Adrenal gland (tissue), 19 donors: ENCODE data around the gene TRAF1. TPM values are rescaled to one million over a fixed set of nuclear protein-coding genes. Genes with fewer than 3 reads are reported as not detected.
"Not testable (repeated sequence)": the region's sequence is repeated elsewhere in the genome, so short reads cannot be mapped to it uniquely, and the experiment has no call there.

ENCODE experiments used
- DNase-seq, 7 donors: peaks; one replicate each; pipeline ENCODE4 v3.0.0-alpha.2; 2019 to 2020
- H3K27ac ChIP-seq, 5 donors: fragments of 200-600 bp; sonication (generic) in 4 of 5; 1 replicate in 3 of 5; 2 replicates in 2 of 5; pipeline versions ENCODE4 v1.5.1 to v1.8.0; 2016 to 2020; ENCODE audit warnings: mild to moderate bottlenecking in 1 of 5
- H3K27me3 ChIP-seq: fragments of 200-600 bp; 2 replicates; pipeline ENCODE4 v1.8.0; 2021
- H3K36me3 ChIP-seq, 2 donors: fragments of 200-600 bp; replicated peaks in 1 of 2; 1 replicate in 1 of 2; 2 replicates in 1 of 2; pipeline versions ENCODE4 v1.5.1 to v1.8.0; 2018 to 2022
- H3K4me1 ChIP-seq, 2 donors: fragments of 200-600 bp; replicated peaks in 1 of 2; 1 replicate in 1 of 2; 2 replicates in 1 of 2; pipeline versions ENCODE4 v1.5.1 to v1.8.0; 2018 to 2021
- H3K4me3 ChIP-seq, 4 donors: fragments of 200-600 bp; sonication (generic) in 3 of 4; one replicate each; pipeline ENCODE4 v1.5.1; 2016 to 2018
- H3K9me3 ChIP-seq, 3 donors: fragments of 200-600 bp; sonication (generic) in 1 of 3; replicated peaks in 1 of 3; 1 replicate in 2 of 3; 2 replicates in 1 of 3; pipeline versions ENCODE4 v1.5.1 to v1.8.0; 2016 to 2021
- POLR2A ChIP-seq, 2 donors: fragments of 450-650 bp; IDR thresholded peaks; one replicate each; pipeline ENCODE4 v1.6.1; 2017; ENCODE audit warnings: antibody characterized with exemption in 2 of 2, mild to moderate bottlenecking in 2 of 2, moderate library complexity in 1 of 2
- WGBS, 4 donors: extraction: QIAGEN DNeasy Blood & Tissue Kit in 2 of 4; methylation state at CpG; one replicate each; pipeline versions ENCODE4 v1.1.5 to v1.1.7; 2013 to 2017; 5-methylcytosine and 5-hydroxymethylcytosine counted together
- intact Hi-C, 2 donors: fragments of 100-400 bp; cut with DNase I; formaldehyde crosslinking; loops; one replicate each; pipeline versions ENCODE4 v1.14.1 to v1.15.0; 2022 to 2023
- long read RNA-seq, 10 donors: library from polyadenylated mRNA in 3 of 10; unstranded in 2 of 10; stranded (forward) in 1 of 10; transcript quantifications; one replicate each; pipeline ENCODE4 v2.0.0 and lab custom pipeline, GENCODE V29; 2021 to 2026
- polyA plus RNA-seq, 3 donors: library from polyadenylated mRNA; stranded (reverse); fragments of 200-250 nt in 2 of 3; fragments of 350-450 nt in 1 of 3; fragmentation: Illumina TruSeq in 1 of 3; extraction: RNeasy Lipid Tissue Mini Kit (QIAGEN cat#74804) in 1 of 3; gene quantifications; one replicate each; pipeline ENCODE4 v1.2.3, GENCODE V29; 2013 to 2014
- total RNA-seq, 9 donors: library from RNA; depleted of rRNA in 4 of 9; stranded (reverse); fragments of >200 nt in 4 of 9; fragments of 120-200 nt in 1 of 9; fragmentation: NEBNext Ultra II Directional in 1 of 9; extraction: Animal tissue kit (Norgen Biotek cat#: 25700) in 1 of 9; gene quantifications; one replicate each; pipeline versions ENCODE4 v1.1.0 to v1.2.4, GENCODE V29; 2013 to 2023
- TF ChIP-seq, protein P1 (sequence below), 6 experiments: fragments of 450-650 bp in 4 of 6; fragments of 200-600 bp in 2 of 6; sonication (generic) in 1 of 6; IDR thresholded peaks; 1 replicate in 5 of 6; 2 replicates in 1 of 6; pipeline versions ENCODE4 v1.5.1 to v1.8.0; 2016 to 2021; ENCODE audit warnings: antibody characterized with exemption in 6 of 6, mild to moderate bottlenecking in 2 of 6, moderate library complexity in 1 of 6
- donor health status: healthy with polysubstance abuse.
- donor health status: Bipolar disorder and iron deficiency.
- donor health status: DM: yes; HTN: yes; CAD: no.
- donor health status: DM: no; HTN: no; CAD: no.
- donor health status: DM: no; HTN: no; CAD: no.
- donor health status: DM: yes; HTN: yes; CAD: no.

The TRAF1 gene, protein sequence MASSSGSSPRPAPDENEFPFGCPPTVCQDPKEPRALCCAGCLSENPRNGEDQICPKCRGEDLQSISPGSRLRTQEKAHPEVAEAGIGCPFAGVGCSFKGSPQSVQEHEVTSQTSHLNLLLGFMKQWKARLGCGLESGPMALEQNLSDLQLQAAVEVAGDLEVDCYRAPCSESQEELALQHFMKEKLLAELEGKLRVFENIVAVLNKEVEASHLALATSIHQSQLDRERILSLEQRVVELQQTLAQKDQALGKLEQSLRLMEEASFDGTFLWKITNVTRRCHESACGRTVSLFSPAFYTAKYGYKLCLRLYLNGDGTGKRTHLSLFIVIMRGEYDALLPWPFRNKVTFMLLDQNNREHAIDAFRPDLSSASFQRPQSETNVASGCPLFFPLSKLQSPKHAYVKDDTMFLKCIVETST
- total RNA-seq (10 to 100 TPM in 2 of 9 donors, 1 to 10 TPM in 7; 1.6 to 11.7 (median 6.7) TPM), polyA plus RNA-seq (10 to 100 TPM in 2 of 3 donors, 1 to 10 TPM in 1; 2.4 to 42.7 (median 30.3) TPM)
- long read RNA-seq, donor 1, result 0 reads
- long read RNA-seq, donor 2, full-length matches to known transcripts, result 1 of 1 reads
- long read RNA-seq, donor 2, partial matches to known transcripts, result 0 of 1 reads
- long read RNA-seq, donor 2, other reads (novel, unspliced or antisense), result 0 of 1 reads
- long read RNA-seq, donor 3, result 0 reads
- long read RNA-seq, donor 4, full-length matches to known transcripts, result 1 of 3 reads
- long read RNA-seq, donor 4, partial matches to known transcripts, result 1 of 3 reads
- long read RNA-seq, donor 4, other reads (novel, unspliced or antisense), result 1 of 3 reads
- long read RNA-seq, donor 5, full-length matches to known transcripts, result 18 of 27 reads
- long read RNA-seq, donor 5, partial matches to known transcripts, result 3 of 27 reads
- long read RNA-seq, donor 5, other reads (novel, unspliced or antisense), result 6 of 27 reads
- long read RNA-seq, donor 6, result 0 reads
- long read RNA-seq, donor 7, result 0 reads
- long read RNA-seq, donor 8, result 0 reads
- long read RNA-seq, donor 9, result 0 reads
- long read RNA-seq, donor 10, result 0 reads

DNA sequence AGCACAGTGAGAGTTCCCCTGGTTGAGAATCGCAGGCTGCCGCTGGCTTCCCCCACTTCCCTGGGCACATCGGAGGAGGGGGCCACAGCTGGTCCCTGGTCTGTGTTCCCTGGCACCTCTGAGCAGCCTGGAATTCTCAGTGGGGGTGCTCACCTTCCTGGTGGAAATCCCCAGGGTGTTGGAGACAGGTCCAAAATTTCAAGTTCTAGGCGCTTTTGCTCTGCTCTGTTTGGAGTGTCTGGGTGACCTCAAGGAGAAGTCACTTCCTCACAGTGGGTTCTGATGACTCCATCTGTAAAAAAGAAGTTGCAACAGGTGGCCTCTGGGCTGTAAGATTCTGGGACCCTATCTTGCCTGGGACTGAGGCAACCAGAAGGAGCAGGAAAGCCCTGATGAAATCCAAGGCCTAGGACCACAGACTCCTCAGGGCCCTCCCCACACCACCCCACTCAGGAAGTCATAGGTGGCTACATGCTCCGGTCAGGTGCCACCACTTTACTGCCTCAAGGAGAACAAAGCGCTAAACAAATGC, at the start of gene TRAF1:
TRAF1 (minus strand) TSS at position 400 of the 532 bp plus-strand sequence. CDS start 721 bp downstream, outside the sequence.
- intact Hi-C loops, result no loop called here
- Histone ChIP-seq H3K4me3 (no peak within 1 kb of the TSS), H3K27ac (peak within 1 kb of the TSS in 2 of 5 donors; percentile 71 to 96), H3K27me3 (no peaks in the 10 kb centered on the region), H3K36me3 (no peaks in the 10 kb centered on the region), H3K4me1 (peaks cover 13 to 36% of the 10 kb centered on the region in 2 donors), H3K9me3 (no peaks in the 10 kb centered on the region)
- TF ChIP-seq, protein P1, sequence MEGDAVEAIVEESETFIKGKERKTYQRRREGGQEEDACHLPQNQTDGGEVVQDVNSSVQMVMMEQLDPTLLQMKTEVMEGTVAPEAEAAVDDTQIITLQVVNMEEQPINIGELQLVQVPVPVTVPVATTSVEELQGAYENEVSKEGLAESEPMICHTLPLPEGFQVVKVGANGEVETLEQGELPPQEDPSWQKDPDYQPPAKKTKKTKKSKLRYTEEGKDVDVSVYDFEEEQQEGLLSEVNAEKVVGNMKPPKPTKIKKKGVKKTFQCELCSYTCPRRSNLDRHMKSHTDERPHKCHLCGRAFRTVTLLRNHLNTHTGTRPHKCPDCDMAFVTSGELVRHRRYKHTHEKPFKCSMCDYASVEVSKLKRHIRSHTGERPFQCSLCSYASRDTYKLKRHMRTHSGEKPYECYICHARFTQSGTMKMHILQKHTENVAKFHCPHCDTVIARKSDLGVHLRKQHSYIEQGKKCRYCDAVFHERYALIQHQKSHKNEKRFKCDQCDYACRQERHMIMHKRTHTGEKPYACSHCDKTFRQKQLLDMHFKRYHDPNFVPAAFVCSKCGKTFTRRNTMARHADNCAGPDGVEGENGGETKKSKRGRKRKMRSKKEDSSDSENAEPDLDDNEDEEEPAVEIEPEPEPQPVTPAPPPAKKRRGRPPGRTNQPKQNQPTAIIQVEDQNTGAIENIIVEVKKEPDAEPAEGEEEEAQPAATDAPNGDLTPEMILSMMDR (IDR thresholded peaks at IDR 0.05), result no peak
- no peak for TF ChIP-seq POLR2A (IDR thresholded peaks at IDR 0.05)
- no peak for DNase-seq
- WGBS, 4 donors, result 86 to 92% (median 88%) methylated on average over 5 to 6 of the region's 6 CpGs

DNA sequence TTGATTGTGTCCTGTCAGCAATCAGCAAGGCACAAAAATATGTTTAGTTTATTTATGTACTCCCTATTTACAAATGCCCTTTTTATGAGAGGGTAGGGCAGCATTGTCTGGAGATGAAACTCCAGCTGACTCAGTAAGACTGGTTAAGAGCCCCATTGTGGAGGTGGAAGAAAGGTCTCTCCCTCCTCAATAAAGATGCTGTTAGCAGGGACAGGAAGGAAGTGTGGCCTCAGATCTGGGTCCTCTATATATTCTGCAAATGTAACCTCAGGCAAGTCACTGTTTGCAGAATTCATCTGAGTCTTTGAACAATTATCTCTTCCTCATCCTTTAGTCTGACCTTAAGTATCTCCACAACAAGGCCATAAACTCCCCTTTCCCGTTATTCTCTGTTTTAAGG, 48.3 kb upstream of the TRAF1 start:
- no peak overlapping the region for H3K27ac ChIP-seq
- H3K9me3 ChIP-seq, result no peaks in the 10 kb centered on the region
- no peaks in the 10 kb centered on the region for H3K27me3 ChIP-seq
- no peaks in the 10 kb centered on the region for H3K36me3 ChIP-seq
- no peaks in the 10 kb centered on the region for H3K4me1 ChIP-seq
- intact Hi-C loops, result no loop called here
- no peak overlapping the region for H3K4me3 ChIP-seq
- no peak for DNase-seq
- no peak for TF ChIP-seq POLR2A (IDR thresholded peaks at IDR 0.05)
- TF ChIP-seq, protein P1 (IDR thresholded peaks at IDR 0.05), result no peak
- WGBS, 4 donors, result 50 to 75% (median 58%) methylated on average over 1 of the region's 1 CpG

DNA sequence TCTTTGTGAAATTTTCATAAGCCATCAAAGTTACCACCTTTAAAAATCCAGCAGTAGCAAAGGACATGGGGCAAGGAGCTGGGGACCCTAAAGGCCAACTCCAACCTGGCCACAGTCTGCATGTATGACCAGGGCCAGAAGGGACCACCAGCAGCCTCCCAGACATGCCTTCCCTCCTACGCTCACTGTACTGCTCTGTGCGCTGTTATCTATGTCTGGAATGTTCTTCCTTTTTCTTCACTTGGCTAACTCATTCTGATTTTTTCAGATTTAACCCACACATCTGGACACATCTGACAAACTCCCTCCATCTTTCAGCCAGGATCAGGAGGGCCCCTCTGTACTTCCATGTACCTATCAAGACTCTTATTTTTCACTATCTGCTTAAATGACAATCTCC, 47.6 kb upstream of the TRAF1 start:
- Histone ChIP-seq H3K27me3 (no peaks in the 10 kb centered on the region), H3K4me3 (no peak overlapping the region), H3K27ac (no peak overlapping the region), H3K9me3 (no peaks in the 10 kb centered on the region), H3K4me1 (no peaks in the 10 kb centered on the region), H3K36me3 (no peaks in the 10 kb centered on the region)
- TF ChIP-seq, protein P1 (IDR thresholded peaks at IDR 0.05), result no peak
- TF ChIP-seq POLR2A (IDR thresholded peaks at IDR 0.05), result no peak
- 75 to 93% (median 76%) methylated on average over 2 of the region's 2 CpGs for WGBS, 4 donors
- intact Hi-C loops, result no loop called here
- DNase-seq, result no peak

DNA sequence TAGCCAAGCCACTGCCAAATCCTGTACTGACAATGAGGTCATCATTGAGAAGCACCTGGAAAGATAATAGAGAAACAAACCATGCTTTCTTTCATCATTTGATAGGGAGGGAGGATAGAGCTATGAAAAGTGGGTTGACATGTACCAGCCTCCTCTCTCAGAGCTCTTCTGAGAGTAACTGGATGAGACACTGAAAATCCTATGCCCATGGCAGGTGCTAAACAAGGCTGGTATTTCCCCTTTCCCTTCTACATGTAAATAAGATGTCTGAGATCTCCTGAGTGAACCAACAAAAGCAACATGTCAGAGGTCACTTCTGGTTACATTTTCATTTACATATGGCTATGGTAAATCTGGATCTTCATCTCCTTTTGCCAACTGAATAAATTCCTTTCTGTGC, 45.3 kb upstream of the TRAF1 start:
- no peak overlapping the region for H3K27ac ChIP-seq
- H3K4me1 ChIP-seq, result no peaks in the 10 kb centered on the region
- TF ChIP-seq POLR2A (IDR thresholded peaks at IDR 0.05), result no peak
- TF ChIP-seq, protein P1 (IDR thresholded peaks at IDR 0.05), result no peak
- no peak for DNase-seq
- no peak overlapping the region for H3K4me3 ChIP-seq
- H3K36me3 ChIP-seq, result no peaks in the 10 kb centered on the region
- no peaks in the 10 kb centered on the region for H3K27me3 ChIP-seq
- H3K9me3 ChIP-seq, result no peaks in the 10 kb centered on the region
- intact Hi-C loops, result no loop called here

DNA sequence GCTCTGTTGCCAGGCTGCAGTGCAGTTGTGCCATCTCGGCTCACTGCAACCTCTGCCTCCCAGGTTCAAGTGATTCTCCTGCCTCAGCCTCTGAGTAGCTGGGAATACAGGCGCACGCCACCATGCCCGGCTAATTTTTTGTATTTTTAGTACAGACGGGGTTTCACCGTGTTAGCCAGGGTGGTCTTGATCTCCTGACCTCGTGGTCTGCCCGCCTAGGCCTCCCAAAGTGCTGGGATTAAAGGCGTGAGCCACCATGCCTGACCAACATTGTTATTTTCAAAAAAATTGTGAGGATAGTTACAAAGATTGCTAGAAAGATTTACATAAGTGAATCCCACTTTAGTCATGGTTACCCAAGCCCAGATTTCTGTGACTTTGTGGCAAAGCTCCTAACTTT, 44.9 kb upstream of the TRAF1 start:
- H3K27me3 ChIP-seq, H3K4me1 ChIP-seq, intact Hi-C loops, H3K4me3 ChIP-seq, DNase-seq, H3K27ac ChIP-seq, H3K36me3 ChIP-seq, H3K9me3 ChIP-seq: not testable (repeated sequence)
- 94 to 96% (median 95%) methylated on average over 9 of the region's 9 CpGs for WGBS, 4 donors
